ENCODE results near the gene TBCD.

The TBCD gene

GRCh38 chr17:82888583-82889495 lies 137.0 kb downstream of the TBCD start:
- Histone ChIP-seq H3K9me3 (ENCODE audit: severe bottlenecking) (no peaks in the 10 kb centered on the region), H3K4me1 (ENCODE audit: insufficient read depth, poor library complexity, severe bottlenecking) (peaks cover 20% of the 10 kb centered on the region), H3K27me3 (ENCODE audit: insufficient read depth, poor library complexity, severe bottlenecking) (no peaks in the 10 kb centered on the region), H3K27ac (ENCODE audit: poor library complexity, severe bottlenecking) (peak overlapping the region; percentile 32), H3K4me3 (ENCODE audit: severe bottlenecking) (no peak overlapping the region), H3K36me3 (ENCODE audit: low read depth) (no peaks in the 10 kb centered on the region; the same call in 1 of the 2 replicates)
- DNase-seq (ENCODE audit: low spot score) (no peak), ATAC-seq (ENCODE audit: low read depth) (no peak)
- TF ChIP-seq CTCF (IDR thresholded peaks at IDR 0.05; ENCODE audit: poor library complexity, severe bottlenecking) = no peak

- Histone ChIP-seq H3K4me3 (ENCODE audit: severe bottlenecking) (no peak overlapping the region), H3K27me3 (ENCODE audit: insufficient read depth, poor library complexity, severe bottlenecking) (no peaks in the 10 kb centered on the region), H3K9me3 (ENCODE audit: severe bottlenecking) (no peaks in the 10 kb centered on the region), H3K4me1 (ENCODE audit: insufficient read depth, poor library complexity, severe bottlenecking) (peaks cover 20% of the 10 kb centered on the region), H3K27ac (ENCODE audit: poor library complexity, severe bottlenecking) (peak overlapping the region; percentile 32), H3K36me3 (ENCODE audit: low read depth) (no peaks in the 10 kb centered on the region; the same call in 1 of the 2 replicates)
- DNase-seq (ENCODE audit: low spot score) (no peak), ATAC-seq (ENCODE audit: low read depth) (no peak)
- no peak for TF ChIP-seq CTCF (IDR thresholded peaks at IDR 0.05; ENCODE audit: poor library complexity, severe bottlenecking)
These were observed 137.9 kb downstream of the TBCD start for GRCh38 chr17:82889496-82890338.

DNA sequence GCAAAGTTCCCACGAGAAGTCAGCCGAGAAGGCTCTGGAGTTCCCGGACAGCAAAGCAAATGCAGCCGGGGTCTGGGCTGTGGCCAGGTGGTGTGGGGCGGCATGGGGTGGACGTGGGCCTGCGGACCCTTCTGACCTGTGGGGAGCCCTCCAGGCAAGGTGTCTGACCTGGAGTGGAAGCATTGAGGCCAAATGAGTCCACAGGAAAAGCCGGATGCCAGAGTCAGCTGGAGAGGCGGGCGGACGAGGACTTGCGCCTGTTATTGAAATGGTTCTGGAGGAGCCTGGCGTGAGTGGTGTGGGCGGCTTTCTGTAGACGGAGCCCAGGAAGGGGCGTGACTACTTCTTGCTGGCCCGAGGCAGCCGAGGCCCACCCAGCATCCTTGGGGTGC lies 138.5 kb downstream of the TBCD start:
- ATAC-seq (ENCODE audit: low read depth) = no peak
- Histone ChIP-seq H3K36me3 (ENCODE audit: low read depth) (no peaks in the 10 kb centered on the region; the same call in 1 of the 2 replicates), H3K9me3 (ENCODE audit: severe bottlenecking) (no peaks in the 10 kb centered on the region), H3K4me1 (ENCODE audit: insufficient read depth, poor library complexity, severe bottlenecking) (peaks cover 19% of the 10 kb centered on the region), H3K27ac (ENCODE audit: poor library complexity, severe bottlenecking) (no peak overlapping the region), H3K27me3 (ENCODE audit: insufficient read depth, poor library complexity, severe bottlenecking) (no peaks in the 10 kb centered on the region), H3K4me3 (ENCODE audit: severe bottlenecking) (no peak overlapping the region)
- no peak for TF ChIP-seq CTCF (IDR thresholded peaks at IDR 0.05; ENCODE audit: poor library complexity, severe bottlenecking)
- DNase-seq (ENCODE audit: low spot score) = no peak

DNA sequence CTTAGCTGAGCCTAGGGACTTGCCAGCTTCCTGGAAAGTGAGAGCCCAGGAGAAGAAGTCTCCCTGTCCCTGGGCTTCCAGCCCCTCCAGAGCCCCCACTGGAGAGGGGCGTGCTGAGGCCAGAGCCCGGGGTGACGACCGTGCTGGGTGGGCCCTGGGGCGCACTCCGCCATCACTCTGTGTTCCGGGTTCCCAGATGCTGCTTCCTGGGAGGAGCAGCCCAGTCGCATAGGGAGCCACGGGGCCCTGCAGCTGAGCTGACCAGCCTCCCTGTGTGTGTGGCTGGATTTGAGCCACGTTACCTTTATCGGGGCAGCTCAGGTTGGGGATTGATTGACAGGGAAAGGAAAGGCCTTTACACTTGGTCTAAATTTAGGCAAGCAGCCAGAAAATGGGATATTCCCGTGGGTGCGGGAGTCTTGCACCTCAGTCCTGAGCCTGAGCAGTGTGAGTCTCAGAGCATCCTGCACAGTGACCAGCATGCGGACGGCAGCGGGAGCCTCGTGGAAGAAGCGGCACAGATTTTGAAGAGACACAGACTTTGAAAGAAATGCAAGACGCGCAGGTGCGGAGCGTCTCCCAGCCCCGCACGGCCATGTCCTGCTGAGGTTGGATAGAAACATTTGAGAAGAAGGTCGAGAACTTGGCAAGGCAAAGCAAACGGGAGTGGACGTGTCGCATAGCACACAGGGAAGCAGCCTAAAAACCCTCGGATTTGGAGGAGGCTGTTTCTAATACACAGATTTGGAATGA lies 139.2 kb downstream of the TBCD start:
- no peaks in the 10 kb centered on the region for H3K27me3 ChIP-seq (ENCODE audit: insufficient read depth, poor library complexity, severe bottlenecking)
- no peaks in the 10 kb centered on the region for H3K9me3 ChIP-seq (ENCODE audit: severe bottlenecking)
- no peaks in the 10 kb centered on the region; the same call in 1 of the 2 replicates for H3K36me3 ChIP-seq (ENCODE audit: low read depth)
- TF ChIP-seq CTCF (IDR thresholded peaks at IDR 0.05; ENCODE audit: poor library complexity, severe bottlenecking) = no peak
- peaks cover 11% of the 10 kb centered on the region for H3K4me1 ChIP-seq (ENCODE audit: insufficient read depth, poor library complexity, severe bottlenecking)
- H3K4me3 ChIP-seq (ENCODE audit: severe bottlenecking) = no peak overlapping the region
- ATAC-seq (ENCODE audit: low read depth) (no peak), DNase-seq (ENCODE audit: low spot score) (no peak)
- no peak overlapping the region for H3K27ac ChIP-seq (ENCODE audit: poor library complexity, severe bottlenecking)

Data from RWPE2 (cell line).